ENCODE results near the gene RUBCN. TPM values are rescaled to one million over a fixed set of nuclear protein-coding genes. Genes with fewer than 3 reads are reported as not detected.
A peak's percentile ranks its signal among the peaks of the same experiment; 100 is the strongest.

RUBCN gene
- 18.5 and 24.8 TPM in 2 replicates for total RNA-seq (2014; rRNA removed)
- 11.2 TPM for polyA plus RNA-seq (2012)

- DNase-seq (ENCODE audit: low read depth) = peak; percentile 91
Measured at GRCh38 chr3:197736491-197737318, at the start of gene RUBCN. RUBCN (minus strand) TSS chr3:197736904; CDS start chr3:197736719, 185 bp downstream.

- DNase-seq (ENCODE audit: low read depth) = no peak
Measured at GRCh38 chr3:197784019-197784585, 47.4 kb upstream of the RUBCN start.

- DNase-seq (ENCODE audit: low read depth) = no peak
Measured at GRCh38 chr3:197782230-197782629, 45.5 kb upstream of the RUBCN start.

- no peak for DNase-seq (ENCODE audit: low read depth)
Measured at GRCh38 chr3:197775317-197775716, 38.6 kb upstream of the RUBCN start.

GRCh38 chr3:197761784-197762183 is 25.1 kb upstream of the RUBCN start:
- DNase-seq (ENCODE audit: low read depth) = no peak

GRCh38 chr3:197758512-197758911 is 21.8 kb upstream of the RUBCN start:
- DNase-seq (ENCODE audit: low read depth) = no peak

- no peak for DNase-seq (ENCODE audit: low read depth)
Measured at GRCh38 chr3:197756704-197757103, 20.0 kb upstream of the RUBCN start.

GRCh38 chr3:197753263-197753662 is 16.6 kb upstream of the RUBCN start:
- no peak for DNase-seq (ENCODE audit: low read depth)

- no peak for DNase-seq (ENCODE audit: low read depth)
Measured at GRCh38 chr3:197752107-197752506, 15.4 kb upstream of the RUBCN start.

GRCh38 chr3:197750858-197751737 is 14.4 kb upstream of the RUBCN start:
- peak; percentile 31 for DNase-seq (ENCODE audit: low read depth)

GRCh38 chr3:197750396-197750831 is 13.7 kb upstream of the RUBCN start:
- peak; percentile 71 for DNase-seq (ENCODE audit: low read depth)

- peak; percentile 87 for DNase-seq (ENCODE audit: low read depth)
Measured at GRCh38 chr3:197749601-197750395, 13.1 kb upstream of the RUBCN start, which contains the start of gene FYTTD1. FYTTD1 (plus strand) TSS chr3:197749883; CDS start chr3:197749972, 89 bp downstream.

- DNase-seq (ENCODE audit: low read depth) = no peak
Measured at GRCh38 chr3:197749315-197749600, 12.6 kb upstream of the RUBCN start.

- DNase-seq (ENCODE audit: low read depth) = peak; percentile 47
Measured at GRCh38 chr3:197748597-197749314, 12.1 kb upstream of the RUBCN start.

- DNase-seq (ENCODE audit: low read depth) = no peak
Measured at GRCh38 chr3:197746801-197747237, 10.1 kb upstream of the RUBCN start.

GRCh38 chr3:197746209-197746608 is 9.5 kb upstream of the RUBCN start:
- no peak for DNase-seq (ENCODE audit: low read depth)

GRCh38 chr3:197742787-197743186 is 6.1 kb upstream of the RUBCN start:
- no peak for DNase-seq (ENCODE audit: low read depth)

- no peak for DNase-seq (ENCODE audit: low read depth)
Measured at GRCh38 chr3:197737749-197738462, 1.2 kb upstream of the RUBCN start.

- DNase-seq (ENCODE audit: low read depth) = no peak
Measured at GRCh38 chr3:197737319-197737649, 580 bp upstream of the RUBCN start.

- DNase-seq (ENCODE audit: low read depth) = no peak
Measured at GRCh38 chr3:197736010-197736490, 654 bp downstream of the RUBCN start.
